OCI-LY1 (cell line): Measurements from ENCODE around the gene SPSB3.

Experiments
- EZH2 ChIP-seq: fragments of 200-600 bp; sonication (generic), shearing (Covaris generic); IDR thresholded peaks from 2 replicates; pipeline ENCODE4 v1.8.0; 2017; ENCODE audit warnings: borderline replicate concordance, mixed run types, mild to moderate bottlenecking, antibody characterized with exemption, low read length, moderate library complexity, mixed read lengths
- TF ChIP-seq, protein P1 (sequence below): fragments of 200-600 bp; sonication (generic), shearing (Covaris generic); IDR thresholded peaks from 2 replicates; pipeline ENCODE4 v1.5.1; 2017; ENCODE audit warnings: mild to moderate bottlenecking, antibody characterized with exemption, low read length, moderate library complexity, mixed read lengths

DNA sequence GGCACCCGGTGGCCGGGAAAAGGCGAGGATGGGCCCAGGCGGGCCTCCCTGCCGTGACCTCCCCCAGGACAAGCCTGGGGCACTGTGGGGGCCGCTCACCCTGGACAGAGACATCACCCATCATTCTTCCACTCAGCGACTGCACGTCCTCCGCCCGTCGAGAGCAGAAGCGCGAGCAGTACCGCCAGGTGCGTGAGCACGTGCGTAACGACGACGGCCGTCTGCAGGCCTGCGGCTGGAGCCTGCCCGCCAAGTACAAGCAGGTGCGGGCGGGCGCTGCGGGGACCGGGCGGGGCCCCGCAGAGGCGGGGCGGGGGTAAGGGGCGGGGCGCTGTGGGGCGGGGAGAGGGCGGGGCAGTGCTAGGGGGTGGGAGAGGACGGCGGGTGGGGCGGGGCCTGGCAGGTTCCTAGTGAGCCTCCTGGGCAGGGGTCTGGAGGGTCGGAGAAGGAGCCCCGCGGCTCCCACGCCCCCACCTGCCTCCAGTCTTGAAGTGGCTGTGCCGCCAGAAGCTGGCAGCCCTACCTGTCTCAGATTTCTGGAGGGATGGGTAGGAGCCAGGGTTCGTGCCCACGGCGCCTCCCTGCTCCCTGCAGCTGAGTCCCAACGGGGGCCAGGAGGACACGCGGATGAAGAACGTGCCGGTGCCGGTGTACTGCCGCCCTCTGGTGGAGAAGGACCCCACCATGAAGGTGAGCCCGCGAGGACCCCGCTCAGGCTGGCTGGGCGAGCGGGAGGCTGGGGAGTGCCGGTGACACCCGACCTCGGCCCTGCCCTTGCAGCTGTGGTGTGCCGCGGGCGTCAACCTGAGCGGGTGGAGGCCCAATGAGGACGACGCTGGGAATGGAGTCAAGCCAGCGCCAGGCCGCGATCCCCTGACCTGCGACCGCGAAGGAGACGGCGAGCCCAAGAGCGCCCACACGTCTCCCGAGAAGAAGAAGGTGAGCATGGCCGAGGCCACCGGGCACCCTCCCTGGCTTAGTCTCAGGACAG lies 18.6 kb downstream of the SPSB3 start:
- TF ChIP-seq, protein P1, sequence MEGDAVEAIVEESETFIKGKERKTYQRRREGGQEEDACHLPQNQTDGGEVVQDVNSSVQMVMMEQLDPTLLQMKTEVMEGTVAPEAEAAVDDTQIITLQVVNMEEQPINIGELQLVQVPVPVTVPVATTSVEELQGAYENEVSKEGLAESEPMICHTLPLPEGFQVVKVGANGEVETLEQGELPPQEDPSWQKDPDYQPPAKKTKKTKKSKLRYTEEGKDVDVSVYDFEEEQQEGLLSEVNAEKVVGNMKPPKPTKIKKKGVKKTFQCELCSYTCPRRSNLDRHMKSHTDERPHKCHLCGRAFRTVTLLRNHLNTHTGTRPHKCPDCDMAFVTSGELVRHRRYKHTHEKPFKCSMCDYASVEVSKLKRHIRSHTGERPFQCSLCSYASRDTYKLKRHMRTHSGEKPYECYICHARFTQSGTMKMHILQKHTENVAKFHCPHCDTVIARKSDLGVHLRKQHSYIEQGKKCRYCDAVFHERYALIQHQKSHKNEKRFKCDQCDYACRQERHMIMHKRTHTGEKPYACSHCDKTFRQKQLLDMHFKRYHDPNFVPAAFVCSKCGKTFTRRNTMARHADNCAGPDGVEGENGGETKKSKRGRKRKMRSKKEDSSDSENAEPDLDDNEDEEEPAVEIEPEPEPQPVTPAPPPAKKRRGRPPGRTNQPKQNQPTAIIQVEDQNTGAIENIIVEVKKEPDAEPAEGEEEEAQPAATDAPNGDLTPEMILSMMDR = peak; percentile 44; the same call in 1 of the 2 replicates
- TF ChIP-seq EZH2 = no peak
